HepG2 (cell line): ENCODE data around the gene SLC25A43. TPM values are rescaled to one million over a fixed set of nuclear protein-coding genes. Genes with fewer than 3 reads are reported as not detected.

Experiments
- ATF1 ChIP-seq: IDR thresholded peaks from 2 replicates; pipeline ENCODE4 v1.6.1; 2016; ENCODE audit warnings: mild to moderate bottlenecking, control low read depth
- ATF7 ChIP-seq, 2 experiments: fragments of 450-650 bp in 1 of 2; sonication (generic) in 1 of 2; formaldehyde crosslinking in 1 of 2; IDR thresholded peaks; 2 replicates each; pipeline versions ENCODE4 v1.4.0 to v1.6.1; 2016 to 2020; ENCODE audit warnings: antibody characterized with exemption in 1 of 2, mild to moderate bottlenecking in 1 of 2, missing genetic modification reagents in 1 of 2
- BRD4 ChIP-seq: sonication (generic); formaldehyde crosslinking; IDR thresholded peaks from 2 replicates; pipeline ENCODE4 v1.4.0; 2020; ENCODE audit warnings: missing genetic modification reagents
- FOXA3 ChIP-seq: IDR thresholded peaks from 2 replicates; pipeline ENCODE4 v1.6.1; 2016; ENCODE audit warnings: missing genetic modification reagents, missing compliant biosample characterization
- GPBP1L1 ChIP-seq: sonication (generic); formaldehyde crosslinking; IDR thresholded peaks from 2 replicates; pipeline ENCODE4 v1.5.0; 2020; ENCODE audit warnings: mild to moderate bottlenecking, missing genetic modification reagents
- KLF6 ChIP-seq: IDR thresholded peaks from 2 replicates; pipeline ENCODE4 v1.8.0; 2016; ENCODE audit warnings: missing biosample characterization, missing genetic modification reagents
- MYNN ChIP-seq: sonication (generic); formaldehyde crosslinking; IDR thresholded peaks from 2 replicates; pipeline ENCODE4 v1.4.0; 2020; ENCODE audit warnings: mild to moderate bottlenecking, low read depth, missing genetic modification reagents
- PAWR ChIP-seq: sonication (generic); formaldehyde crosslinking; IDR thresholded peaks from 2 replicates; pipeline ENCODE4 v1.4.0; 2020; ENCODE audit warnings: missing genetic modification reagents, mild to moderate bottlenecking, borderline replicate concordance
- PHF8 ChIP-seq: sonication (generic); formaldehyde crosslinking; IDR thresholded peaks from 2 replicates; pipeline ENCODE4 v1.5.0; 2020; ENCODE audit warnings: missing genetic modification reagents
- SRY ChIP-seq: sonication (generic); formaldehyde crosslinking; IDR thresholded peaks from 2 replicates; pipeline ENCODE4 v1.8.0; 2022; ENCODE audit warnings: mild to moderate bottlenecking, missing genetic modification reagents
- THAP11 ChIP-seq: IDR thresholded peaks from 2 replicates; pipeline ENCODE4 v1.6.1; 2016; ENCODE audit warnings: missing biosample characterization, missing genetic modification reagents
- WIZ ChIP-seq: sonication (generic); formaldehyde crosslinking; IDR thresholded peaks from 2 replicates; pipeline ENCODE4 v1.5.1; 2020; ENCODE audit warnings: mild to moderate bottlenecking, missing genetic modification reagents
- YEATS4 ChIP-seq: sonication (generic); formaldehyde crosslinking; IDR thresholded peaks from 2 replicates; pipeline ENCODE4 v1.4.0; 2020; ENCODE audit warnings: missing genetic modification reagents, borderline replicate concordance
- ZBTB25 ChIP-seq: IDR thresholded peaks from 2 replicates; pipeline ENCODE4 v1.6.1; 2018; ENCODE audit warnings: missing genetic modification reagents
- ZFP37 ChIP-seq: sonication (generic); formaldehyde crosslinking; IDR thresholded peaks from 2 replicates; pipeline ENCODE4 v1.4.0; 2020; ENCODE audit warnings: missing genetic modification reagents, borderline replicate concordance
- ZNF205 ChIP-seq: IDR thresholded peaks from 2 replicates; pipeline ENCODE4 v1.6.1; 2018; ENCODE audit warnings: missing biosample characterization, missing genetic modification reagents
- polyA plus RNA-seq, 8 experiments: library from polyadenylated mRNA; depleted of rRNA in 3 of 8; stranded (reverse) in 7 of 8; unstranded in 1 of 8; fragments of >200 nt; fragmentation: Illumina TruSeq in 4 of 8; extraction: Trizol in 4 of 8; gene quantifications; 2 replicates each; pipeline versions ENCODE4 v1.2.1 to v1.2.3, GENCODE V29; 2011 to 2016; ENCODE audit warnings: low read depth in 4 of 8, missing spikeins in 1 of 8, mixed read lengths in 1 of 8; ENCODE audit not compliant: insufficient read depth in 1 of 8
- total RNA-seq, 5 experiments: library from RNA; depleted of rRNA; stranded (reverse); fragments of >200 nt; fragmentation: Illumina TruSeq; extraction: Trizol; gene quantifications; 2 replicates each; pipeline ENCODE4 v1.2.3, GENCODE V29; 2016; ENCODE audit warnings: low read depth in 1 of 5
- TF ChIP-seq, protein P1 (sequence below): IDR thresholded peaks from 2 replicates; pipeline ENCODE4 v1.6.1; 2016; ENCODE audit warnings: mild to moderate bottlenecking
- TF ChIP-seq, protein P2 (sequence below): sonication (generic); formaldehyde crosslinking; IDR thresholded peaks from 2 replicates; pipeline ENCODE4 v1.9.0; 2022; ENCODE audit warnings: low read depth, missing genetic modification reagents
- TF ChIP-seq, protein P3 (sequence below): sonication (generic); formaldehyde crosslinking; IDR thresholded peaks from 2 replicates; pipeline ENCODE4 v1.4.0; 2020; ENCODE audit warnings: missing genetic modification reagents
- TF ChIP-seq, protein P4 (sequence below): sonication (generic); formaldehyde crosslinking; IDR thresholded peaks from 2 replicates; pipeline ENCODE4 v1.4.0; 2020; ENCODE audit warnings: mild to moderate bottlenecking, low read depth, missing genetic modification reagents

The SLC25A43 gene
- total and polyA plus RNA-seq, 2 of the 13 experiments (the other 11 are each of a cell fraction or from before 2014, with no cell fraction given): 5.8 to 13.2 TPM

DNA sequence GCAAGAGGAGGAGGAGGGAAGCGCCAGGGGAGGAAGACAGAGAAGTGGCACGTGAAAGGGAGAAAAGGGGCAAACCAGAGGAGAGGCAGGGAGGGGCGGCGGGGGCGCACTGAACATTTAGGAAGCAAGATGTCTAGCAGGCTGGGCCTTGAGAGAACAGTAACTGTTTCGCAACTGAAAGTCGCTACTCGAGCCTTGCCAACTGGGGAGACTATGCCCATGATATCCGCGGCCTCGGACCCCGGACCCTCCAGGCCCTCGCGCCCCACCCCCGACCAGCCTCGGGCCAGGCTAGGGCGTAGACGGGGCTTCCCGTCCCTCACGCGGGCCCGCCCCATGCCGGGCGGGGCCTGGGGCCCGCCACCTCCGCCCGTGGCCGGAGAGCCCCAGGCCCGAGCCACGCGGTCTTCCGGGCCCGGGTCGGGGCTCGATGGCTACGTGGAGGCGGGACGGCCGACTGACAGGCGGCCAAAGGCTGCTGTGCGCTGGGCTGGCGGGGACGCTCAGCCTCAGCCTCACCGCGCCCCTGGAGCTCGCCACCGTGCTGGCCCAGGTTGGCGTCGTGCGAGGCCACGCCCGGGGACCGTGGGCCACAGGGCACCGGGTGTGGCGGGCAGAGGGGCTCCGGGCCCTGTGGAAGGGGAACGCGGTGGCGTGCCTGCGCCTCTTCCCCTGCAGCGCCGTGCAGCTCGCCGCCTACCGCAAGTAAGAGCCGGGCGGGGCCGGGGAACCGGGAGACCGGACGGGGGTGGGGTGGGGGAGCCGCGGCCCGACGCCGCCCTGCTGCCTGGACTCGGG is at the start of gene SLC25A43 (continued):
- TF ChIP-seq, protein P1, sequence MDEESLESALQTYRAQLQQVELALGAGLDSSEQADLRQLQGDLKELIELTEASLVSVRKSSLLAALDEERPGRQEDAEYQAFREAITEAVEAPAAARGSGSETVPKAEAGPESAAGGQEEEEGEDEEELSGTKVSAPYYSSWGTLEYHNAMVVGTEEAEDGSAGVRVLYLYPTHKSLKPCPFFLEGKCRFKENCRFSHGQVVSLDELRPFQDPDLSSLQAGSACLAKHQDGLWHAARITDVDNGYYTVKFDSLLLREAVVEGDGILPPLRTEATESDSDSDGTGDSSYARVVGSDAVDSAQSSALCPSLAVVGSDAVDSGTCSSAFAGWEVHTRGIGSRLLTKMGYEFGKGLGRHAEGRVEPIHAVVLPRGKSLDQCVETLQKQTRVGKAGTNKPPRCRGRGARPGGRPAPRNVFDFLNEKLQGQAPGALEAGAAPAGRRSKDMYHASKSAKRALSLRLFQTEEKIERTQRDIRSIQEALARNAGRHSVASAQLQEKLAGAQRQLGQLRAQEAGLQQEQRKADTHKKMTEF (CRISPR knock-in tag): peak; percentile 26; the same call in 1 of the 2 replicates
- peak; percentile 74 for TF ChIP-seq PHF8 (CRISPR knock-in tag)
- TF ChIP-seq, protein P2, sequence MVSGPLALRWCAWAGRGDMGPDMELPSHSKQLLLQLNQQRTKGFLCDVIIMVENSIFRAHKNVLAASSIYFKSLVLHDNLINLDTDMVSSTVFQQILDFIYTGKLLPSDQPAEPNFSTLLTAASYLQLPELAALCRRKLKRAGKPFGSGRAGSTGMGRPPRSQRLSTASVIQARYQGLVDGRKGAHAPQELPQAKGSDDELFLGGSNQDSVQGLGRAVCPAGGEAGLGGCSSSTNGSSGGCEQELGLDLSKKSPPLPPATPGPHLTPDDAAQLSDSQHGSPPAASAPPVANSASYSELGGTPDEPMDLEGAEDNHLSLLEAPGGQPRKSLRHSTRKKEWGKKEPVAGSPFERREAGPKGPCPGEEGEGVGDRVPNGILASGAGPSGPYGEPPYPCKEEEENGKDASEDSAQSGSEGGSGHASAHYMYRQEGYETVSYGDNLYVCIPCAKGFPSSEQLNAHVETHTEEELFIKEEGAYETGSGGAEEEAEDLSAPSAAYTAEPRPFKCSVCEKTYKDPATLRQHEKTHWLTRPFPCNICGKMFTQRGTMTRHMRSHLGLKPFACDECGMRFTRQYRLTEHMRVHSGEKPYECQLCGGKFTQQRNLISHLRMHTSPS (CRISPR knock-in tag): no peak
- TF ChIP-seq ZFP37 (CRISPR knock-in tag): no peak
- TF ChIP-seq, protein P3, sequence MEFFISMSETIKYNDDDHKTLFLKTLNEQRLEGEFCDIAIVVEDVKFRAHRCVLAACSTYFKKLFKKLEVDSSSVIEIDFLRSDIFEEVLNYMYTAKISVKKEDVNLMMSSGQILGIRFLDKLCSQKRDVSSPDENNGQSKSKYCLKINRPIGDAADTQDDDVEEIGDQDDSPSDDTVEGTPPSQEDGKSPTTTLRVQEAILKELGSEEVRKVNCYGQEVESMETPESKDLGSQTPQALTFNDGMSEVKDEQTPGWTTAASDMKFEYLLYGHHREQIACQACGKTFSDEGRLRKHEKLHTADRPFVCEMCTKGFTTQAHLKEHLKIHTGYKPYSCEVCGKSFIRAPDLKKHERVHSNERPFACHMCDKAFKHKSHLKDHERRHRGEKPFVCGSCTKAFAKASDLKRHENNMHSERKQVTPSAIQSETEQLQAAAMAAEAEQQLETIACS (CRISPR knock-in tag): no peak
- no peak for TF ChIP-seq GPBP1L1
- peak; percentile 69; the same call in 1 of the 2 replicates for TF ChIP-seq YEATS4 (CRISPR knock-in tag)
- no peak; the same call in 1 of the 2 replicates for TF ChIP-seq KLF6
- no peak for TF ChIP-seq ATF1
- TF ChIP-seq FOXA3 (CRISPR knock-in tag): no peak
- no peak for TF ChIP-seq SRY (CRISPR knock-in tag)
- TF ChIP-seq ZBTB25 (CRISPR knock-in tag): no peak
- TF ChIP-seq, protein P4, sequence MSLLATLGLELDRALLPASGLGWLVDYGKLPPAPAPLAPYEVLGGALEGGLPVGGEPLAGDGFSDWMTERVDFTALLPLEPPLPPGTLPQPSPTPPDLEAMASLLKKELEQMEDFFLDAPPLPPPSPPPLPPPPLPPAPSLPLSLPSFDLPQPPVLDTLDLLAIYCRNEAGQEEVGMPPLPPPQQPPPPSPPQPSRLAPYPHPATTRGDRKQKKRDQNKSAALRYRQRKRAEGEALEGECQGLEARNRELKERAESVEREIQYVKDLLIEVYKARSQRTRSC (CRISPR knock-in tag): no peak
- TF ChIP-seq WIZ (CRISPR knock-in tag): no peak
- no peak for TF ChIP-seq MYNN
- TF ChIP-seq PAWR (CRISPR knock-in tag): no peak
- no peak for TF ChIP-seq BRD4 (CRISPR knock-in tag)
- 0 out of 2 replicates have a peak, but pooled peaks have one; percentile 22 for TF ChIP-seq ZNF205 (CRISPR knock-in tag)
- TF ChIP-seq ATF7 (IDR thresholded peaks at IDR 0.05): no peak
- TF ChIP-seq ATF7 (CRISPR knock-in tag; IDR thresholded peaks at IDR 0.05): no peak
- peak; percentile 16; the same call in 1 of the 2 replicates for TF ChIP-seq THAP11 (CRISPR knock-in tag)
